Measurements from ENCODE around the gene SLC2A1.

SLC2A1 gene

DNA sequence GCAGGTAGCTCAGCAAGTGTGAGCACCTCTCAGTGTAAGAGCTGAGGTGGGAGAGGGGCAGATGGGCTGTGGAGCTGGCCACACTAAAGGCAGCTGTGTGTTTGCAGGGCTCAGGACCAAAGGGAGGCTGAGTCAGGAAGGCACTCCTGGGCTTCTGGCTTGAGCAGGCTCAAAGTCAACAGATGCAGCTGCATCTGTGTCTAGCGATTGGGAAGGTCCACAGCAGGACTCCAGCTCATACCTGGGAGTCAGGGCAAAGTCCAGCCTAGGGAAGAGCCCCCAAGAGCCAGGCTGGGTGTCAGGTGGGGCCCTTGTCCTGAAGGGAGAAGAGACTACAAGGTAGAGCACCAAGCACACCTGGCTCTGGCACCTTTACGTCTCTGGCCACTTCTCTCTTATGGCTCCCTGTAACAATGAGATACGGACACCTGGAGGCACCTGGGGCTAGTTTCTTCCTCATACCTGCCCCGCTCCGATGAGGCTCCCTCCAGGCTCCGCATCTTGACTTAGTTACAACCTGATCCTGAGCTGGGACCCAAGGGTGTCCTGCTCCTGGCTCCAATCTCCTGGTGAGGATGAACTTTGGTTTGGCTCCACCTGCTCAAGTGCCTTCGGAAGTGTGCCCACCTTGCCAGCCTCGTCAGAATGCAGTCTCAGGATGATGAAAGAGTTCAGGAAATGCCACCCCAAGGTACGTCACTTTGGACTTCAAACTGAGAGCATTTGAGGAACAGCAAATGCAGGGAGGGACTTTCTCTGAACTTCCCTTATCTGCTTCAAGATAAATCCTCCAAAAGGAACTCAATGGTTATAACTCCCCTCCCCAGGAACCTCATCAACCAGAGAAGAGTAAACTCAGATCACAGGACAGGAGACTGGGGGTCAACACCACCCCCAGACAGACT is 21.5 kb upstream of the SLC2A1 start:
- H3K4me3 ChIP-seq (ENCODE audit: low read depth, low read length) = no peak overlapping the region

DNA sequence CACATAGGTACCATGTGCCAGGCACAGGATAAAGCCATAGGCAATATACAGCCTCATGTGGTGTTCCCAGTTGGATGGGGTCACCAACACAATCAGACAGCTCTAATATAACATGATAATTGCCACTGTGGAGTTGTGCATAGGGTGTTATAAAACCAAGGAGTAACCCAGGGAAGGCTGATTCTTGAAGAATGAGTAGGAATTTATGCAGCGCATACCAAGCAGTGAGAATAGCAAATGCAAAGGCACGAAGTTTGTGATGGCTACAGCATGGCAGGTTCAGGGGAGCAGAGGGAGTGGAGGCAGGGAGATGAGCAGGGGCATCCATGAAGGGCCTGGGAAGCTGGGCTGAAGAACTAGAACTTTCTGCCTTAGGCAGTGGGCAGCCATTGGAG is 20.4 kb upstream of the SLC2A1 start:
- no peak overlapping the region for H3K4me3 ChIP-seq (ENCODE audit: low read depth, low read length)

DNA sequence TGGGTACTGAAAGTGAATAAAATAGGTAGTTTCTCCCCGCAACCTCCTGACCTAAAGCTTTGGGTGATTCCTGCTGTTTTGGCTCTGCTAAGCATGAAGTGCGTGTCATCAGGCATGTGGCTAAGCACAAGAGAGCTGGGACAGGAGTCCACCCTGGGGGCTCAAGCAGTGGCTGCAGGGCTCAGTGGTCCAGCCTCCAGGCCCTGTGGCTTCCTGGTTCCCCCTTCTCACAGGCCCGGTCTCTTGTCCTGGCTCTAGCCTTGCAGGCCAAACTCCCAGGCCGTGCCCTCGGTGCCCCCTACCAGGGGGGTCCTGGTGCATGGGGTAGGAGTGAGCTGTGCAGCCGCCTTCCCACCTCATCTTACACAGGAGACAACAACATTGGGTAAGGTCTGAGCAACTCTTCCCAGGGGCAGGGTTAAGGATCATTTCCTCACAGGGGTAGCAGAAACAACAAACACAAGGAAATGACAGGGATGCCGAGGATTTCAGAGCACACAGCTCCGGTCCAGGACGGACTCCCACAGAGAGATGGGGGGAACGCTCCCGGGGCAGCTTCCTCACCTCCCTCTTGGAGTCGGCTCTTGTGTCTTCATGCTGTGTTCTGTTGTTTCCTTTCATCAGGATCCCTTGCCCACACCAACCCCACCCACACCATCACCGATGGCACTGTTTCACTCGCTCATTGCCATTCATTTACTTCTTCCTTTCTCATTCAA is 19.8 kb upstream of the SLC2A1 start:
- H3K4me3 ChIP-seq (ENCODE audit: low read depth, low read length) = no peak overlapping the region

DNA sequence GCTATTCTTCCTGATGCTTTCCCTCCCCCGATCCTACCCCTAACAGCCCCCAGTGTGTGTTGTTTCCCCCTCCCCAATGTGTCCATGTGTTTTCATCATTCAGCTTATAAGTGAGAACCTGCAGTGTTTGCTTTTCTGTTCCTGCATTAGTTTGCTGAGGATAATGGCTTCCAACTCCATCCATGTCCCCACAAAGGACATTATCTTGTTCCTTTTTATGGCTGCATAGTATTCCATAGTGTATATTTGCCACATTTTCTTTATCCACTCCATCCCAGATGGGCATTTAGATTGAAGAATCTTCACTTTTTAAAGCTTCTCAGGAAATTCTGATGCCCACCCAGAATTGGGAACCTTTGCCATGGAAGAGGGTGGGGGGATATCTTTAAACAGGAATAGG is 19.0 kb upstream of the SLC2A1 start:
- H3K4me3 ChIP-seq (ENCODE audit: low read depth, low read length) = no peak overlapping the region

DNA sequence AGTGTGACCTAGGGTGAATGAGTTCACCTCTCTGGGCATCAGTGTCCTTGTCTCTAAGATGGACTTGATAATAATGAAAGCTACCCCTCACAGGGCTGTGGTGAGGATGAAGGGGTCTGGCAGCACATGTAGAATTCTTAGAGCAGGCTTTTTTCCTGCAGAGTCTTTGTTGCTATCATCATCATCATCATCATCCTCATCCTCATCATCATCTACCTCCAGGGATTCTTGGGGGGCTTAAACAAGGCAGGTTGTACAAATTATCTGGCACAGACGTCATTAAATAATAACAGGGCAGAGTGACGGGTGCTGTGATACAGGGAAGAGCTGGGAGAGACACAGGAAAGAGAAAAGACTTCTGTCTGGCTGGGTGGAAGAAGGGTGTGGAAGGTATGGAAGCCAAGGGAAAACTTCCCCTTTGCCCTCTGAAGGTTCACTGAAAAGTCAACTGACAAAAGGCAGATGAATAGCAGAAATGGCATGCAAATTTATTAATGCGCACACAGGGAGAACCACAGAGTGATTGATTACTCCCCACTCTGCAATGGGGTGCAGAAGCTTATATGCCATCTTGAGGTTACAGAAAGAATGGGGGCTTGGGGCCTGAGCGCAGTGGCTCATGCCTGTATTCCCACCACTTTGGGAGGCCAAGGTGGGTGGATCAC is 17.0 kb upstream of the SLC2A1 start:
- H3K4me3 ChIP-seq (ENCODE audit: low read depth, low read length) = no peak overlapping the region

DNA sequence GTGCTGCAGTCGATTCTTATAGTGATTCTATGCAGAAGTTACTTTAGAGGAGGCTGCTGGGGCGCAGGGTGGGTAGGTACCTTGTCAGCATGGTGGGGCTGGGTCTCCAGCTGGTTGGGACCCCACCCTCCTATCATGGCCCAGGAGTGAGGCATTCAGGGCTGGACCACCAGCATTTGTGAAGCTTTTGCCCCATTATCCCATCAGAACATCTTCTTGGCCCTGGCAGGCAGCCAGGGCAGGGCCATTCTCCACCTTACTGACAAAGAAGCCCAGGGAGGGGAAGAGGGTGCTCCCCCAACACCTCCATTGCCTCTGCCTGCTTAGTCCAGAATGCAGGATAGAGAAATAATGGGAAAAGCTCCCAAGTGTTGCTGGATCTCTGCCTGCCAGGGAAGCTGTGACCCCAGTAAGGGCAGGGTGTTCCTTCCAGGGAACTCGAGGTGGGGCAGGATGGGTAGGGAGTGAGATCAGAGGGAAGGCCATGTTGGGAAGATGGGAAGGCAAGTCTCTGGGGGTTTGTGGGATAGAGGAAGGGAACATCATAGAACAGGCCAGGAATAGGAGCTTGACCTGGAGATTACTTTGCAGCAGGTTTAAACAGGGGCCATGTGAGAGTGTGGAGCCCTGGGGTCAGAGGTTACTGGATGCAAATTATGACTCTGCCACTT is 16.2 kb upstream of the SLC2A1 start:
- H3K4me3 ChIP-seq (ENCODE audit: low read depth, low read length) = no peak overlapping the region

DNA sequence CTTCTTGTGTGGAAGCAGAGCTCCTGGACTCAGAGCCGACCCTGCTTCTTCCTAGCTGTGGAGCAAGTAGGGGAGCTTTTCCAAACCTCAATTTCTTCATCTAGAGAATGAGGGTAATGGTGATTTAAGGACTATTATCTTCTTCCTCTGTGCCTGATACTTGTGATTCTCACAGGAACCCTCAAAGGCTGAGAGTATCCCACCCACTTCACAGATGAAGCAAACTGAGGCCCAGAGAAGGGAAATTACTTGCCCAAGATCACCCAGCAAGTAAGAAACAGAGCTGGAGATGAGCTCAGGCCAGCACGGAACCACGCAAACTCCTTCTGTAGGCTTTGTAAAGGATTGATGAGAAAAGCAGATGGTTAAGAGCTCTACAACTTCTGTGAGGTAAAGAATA is 15.1 kb upstream of the SLC2A1 start:
- H3K4me3 ChIP-seq (ENCODE audit: low read depth, low read length) = no peak overlapping the region

DNA sequence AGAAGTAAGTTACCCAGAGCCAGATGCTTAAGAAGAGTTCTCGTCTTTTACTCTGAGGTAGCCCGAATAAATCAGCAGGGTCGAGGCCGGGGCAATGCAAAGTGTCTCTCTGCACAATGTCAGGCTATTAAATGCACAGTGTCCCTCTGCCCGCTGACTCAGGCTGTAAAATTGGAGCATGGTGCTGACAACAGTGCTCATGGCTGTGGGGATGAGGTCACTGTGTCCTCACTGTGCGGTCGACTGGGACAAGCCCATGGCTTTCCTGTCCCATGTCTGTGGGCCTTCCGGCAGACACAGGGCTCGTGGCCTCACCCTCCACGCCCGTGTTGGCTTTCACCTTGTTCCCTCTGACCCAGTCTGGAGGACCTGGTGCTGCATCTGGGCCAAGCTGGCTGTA is 14.6 kb upstream of the SLC2A1 start:
- no peak overlapping the region for H3K4me3 ChIP-seq (ENCODE audit: low read depth, low read length)

DNA sequence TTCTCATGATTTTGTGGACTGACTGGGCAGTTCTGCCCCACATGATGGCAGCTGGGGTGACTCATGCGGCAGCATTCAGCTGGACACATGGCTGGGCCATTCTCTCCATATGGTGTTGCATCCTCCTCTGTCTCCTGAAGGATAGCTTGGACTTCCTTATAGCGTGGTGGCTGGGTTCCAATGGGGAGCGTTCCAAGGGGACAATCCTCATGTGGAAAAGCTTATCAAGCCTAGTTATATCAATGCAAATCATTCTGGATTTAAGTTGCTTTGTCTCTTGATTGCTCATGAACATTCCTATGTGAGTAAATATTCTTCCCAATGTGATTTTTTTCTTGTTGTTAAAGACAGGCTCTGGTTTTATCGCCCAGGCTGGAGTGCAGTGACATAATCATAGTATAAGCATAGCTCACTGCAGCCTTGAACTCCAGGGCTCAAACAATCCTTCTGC is 13.2 kb upstream of the SLC2A1 start:
- no peak overlapping the region for H3K4me3 ChIP-seq (ENCODE audit: low read depth, low read length)

DNA sequence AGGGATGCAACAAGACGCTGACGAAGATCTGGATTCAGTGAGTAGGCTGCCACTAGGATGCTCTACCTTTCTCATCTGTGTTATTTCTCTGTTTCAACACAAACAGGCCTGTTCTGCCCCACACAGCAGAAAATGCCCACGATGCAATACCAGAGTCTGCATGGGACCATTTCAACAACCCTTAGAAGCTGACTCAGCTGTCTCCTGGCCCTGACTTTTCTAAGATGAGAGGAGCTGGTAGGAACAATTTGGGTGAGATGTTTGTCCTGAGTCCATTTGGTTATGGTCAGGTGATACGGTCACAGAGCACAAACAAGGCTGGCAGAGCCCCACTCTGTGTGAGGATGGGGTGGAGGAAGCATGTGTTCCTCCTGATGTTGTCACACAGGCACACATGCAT is 11.5 kb upstream of the SLC2A1 start:
- H3K4me3 ChIP-seq (ENCODE audit: low read depth, low read length) = no peak overlapping the region

DNA sequence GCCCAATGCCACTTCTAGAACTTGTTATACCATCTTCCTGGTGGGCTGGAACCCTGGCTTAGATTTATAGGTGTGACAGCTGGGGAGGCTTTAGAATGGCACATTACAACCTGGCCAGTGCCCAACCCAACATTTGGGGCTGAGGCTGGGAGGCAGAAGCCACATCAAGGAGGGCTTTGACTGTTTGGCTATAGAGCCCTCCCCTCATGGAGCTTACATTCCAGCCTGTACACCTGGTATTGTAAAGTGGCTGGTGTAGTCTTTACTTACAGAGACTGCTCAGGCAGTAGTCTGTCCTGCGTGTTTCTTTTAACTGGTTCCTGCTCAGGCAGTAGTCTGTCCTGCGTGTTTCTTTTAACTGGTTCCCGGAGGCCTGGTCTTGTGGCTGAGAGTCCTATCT is 10.0 kb upstream of the SLC2A1 start:
- no peak overlapping the region for H3K4me3 ChIP-seq (ENCODE audit: low read depth, low read length)

DNA sequence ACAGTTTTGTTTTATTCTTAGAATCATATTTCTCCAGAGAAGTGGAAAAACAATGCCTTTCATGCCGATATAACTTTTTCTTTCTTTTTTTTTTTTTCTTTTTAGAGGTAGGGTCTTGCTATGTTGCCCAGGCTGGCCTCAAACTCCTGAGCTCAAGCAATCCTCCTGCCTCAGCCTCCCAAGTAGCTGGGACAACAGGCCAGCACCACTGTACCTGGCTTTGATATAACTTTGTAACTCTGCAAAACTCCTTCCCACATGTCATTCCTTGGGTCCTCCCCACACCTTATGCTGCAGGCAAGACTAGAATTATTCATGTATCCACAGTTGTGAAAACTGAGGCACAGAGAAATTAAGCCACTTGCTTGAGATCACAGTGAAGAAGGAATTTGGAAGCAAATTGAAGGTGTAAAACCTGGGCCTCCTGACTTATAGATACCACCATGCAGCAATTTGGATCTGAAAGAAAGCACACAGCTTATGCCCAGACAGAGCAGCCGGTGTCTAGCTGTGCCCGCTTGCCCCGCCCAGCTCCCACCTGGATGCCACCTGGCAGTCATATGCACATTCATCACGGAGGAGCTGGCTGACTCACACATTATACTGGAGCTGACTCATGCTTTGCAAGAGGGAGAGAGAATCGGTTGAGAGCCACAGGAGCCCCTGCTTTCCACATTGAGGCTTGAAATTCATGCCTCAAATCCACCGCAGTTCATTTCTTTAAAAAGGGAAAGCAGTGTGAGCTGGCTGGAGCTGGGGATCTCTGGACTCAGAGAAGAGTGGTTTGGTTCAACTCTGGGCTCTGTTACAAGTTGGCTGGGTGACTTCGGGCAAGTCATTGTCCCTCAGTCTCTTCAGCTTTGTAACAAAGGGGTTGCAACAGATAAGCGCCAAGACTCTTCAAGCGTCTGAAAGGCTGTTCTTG is 8.3 kb upstream of the SLC2A1 start:
- no peak overlapping the region for H3K4me3 ChIP-seq (ENCODE audit: low read depth, low read length)

DNA sequence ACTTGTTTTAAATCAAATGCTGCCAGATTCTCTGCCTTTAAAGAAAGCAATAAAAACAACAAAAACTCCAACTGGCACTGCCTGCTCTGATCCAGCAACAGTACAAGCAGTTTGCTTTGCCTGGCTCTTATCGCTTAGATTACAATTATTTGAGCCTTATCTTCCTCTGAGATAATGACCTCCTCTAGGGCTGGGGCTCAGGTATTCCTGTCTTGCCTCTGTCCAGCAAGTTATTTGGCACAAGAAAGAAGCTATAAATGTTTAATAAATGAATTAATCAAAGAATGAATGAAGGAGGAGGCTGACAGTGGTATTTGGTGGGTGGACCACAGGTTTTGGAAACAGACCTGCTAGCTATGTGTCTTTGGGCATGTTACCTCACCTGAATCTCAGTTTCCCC is 6.7 kb upstream of the SLC2A1 start:
- no peak overlapping the region for H3K4me3 ChIP-seq (ENCODE audit: low read depth, low read length)

DNA sequence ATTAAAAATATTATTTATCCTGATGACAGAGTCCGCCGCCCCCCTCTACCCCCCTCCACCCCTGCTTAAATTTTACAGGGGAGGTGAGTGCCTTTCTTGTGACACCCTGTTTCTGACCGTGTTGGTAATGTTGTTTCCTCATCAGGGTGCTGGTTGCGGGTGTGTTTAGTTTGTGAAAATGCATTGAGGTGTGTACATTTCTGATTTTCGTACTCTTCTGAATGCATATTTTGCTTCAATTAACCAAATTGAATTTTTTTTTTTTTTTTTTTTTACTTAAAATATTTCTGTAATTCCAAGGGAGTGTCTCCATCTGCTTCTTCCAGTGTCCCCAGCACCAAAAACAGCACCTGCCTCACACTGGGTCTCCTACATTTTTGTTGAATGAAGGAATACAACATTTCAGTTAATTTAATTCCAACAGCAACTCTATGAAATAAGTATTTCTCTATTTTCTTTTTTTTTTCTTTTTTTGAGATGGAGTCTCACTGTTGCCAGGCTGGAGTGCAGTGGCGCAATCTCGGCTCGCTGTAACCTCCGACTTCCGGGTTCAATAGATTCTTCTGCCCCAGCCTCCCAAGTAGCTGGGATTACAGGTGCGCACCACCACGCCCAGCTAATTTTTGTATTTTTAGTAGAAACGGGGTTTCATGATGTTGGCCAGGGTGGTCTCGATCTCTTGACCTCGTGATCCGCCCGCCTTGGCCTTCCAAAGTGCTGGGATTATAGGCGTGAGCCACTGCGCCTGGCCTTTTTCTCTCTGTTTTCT is 5.6 kb upstream of the SLC2A1 start:
- H3K4me3 ChIP-seq (ENCODE audit: low read depth, low read length) = no peak overlapping the region

DNA sequence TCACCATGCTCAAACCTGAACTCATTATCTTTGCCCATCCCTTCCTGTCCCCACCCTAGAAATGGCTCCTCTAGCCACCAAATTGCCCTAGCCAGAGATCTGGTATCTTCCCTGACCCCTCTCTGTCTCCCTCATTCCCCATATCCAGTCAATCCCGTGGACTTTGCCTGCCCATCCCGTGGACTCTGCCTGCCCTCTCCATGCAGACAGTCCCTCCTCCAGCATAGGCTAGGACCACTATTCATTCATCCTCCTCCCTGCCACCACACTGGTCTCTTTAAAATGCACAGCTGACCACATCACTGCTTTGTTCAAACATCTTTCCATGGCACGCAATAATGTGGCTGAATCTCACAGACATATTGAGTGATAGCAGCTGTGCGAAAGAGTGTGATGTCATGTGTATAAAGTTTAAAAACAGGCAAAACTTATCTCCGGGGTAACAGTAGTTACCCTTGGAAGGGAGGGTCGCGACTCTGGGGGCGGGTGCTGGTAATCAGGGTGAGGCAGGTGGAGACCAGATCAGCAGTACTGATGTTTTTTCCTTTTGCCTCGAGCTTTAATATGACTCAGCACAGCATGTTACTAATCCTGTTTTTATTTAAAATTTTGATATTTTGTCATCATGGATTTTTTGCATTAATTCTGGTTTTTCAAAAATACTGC is 4.8 kb upstream of the SLC2A1 start:
- H3K4me3 ChIP-seq (ENCODE audit: low read depth, low read length) = no peak overlapping the region

DNA sequence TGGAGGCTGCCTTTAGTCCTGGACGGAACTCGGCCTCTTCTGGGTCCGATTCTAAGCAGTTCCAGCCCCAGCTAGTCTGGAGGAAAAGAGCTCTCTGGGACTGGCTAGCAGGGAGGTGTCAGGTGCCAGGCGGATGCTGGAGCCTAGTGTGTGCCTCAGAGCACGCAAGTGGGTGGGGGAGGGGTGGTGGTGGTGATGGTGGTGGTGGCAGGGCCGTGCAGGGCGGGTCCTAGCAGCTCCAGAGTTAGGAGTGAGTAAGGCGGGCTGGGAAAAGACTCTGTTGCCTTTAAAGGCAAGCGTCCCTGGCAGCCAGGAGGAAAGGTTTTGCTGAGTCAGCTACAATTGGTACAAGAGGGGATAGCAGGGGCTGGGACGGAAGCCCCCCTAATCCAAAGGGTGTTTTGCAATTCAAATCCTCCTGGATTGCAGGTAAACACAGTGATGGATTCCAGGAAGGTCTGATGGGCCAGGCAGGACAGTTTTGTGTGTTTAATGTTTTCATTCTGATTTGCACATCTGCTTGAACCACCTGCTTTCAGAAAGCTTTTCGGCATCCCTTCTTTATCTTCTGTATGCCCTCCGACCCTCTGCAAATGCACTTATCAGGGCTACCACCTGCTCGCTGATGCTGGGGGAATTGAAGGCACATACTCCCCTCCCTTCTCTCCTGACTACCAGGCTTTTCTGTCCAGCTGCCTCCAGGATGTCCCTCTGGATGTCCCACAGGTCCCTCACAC is 4.1 kb upstream of the SLC2A1 start:
- H3K4me3 ChIP-seq (ENCODE audit: low read depth, low read length) = no peak overlapping the region

DNA sequence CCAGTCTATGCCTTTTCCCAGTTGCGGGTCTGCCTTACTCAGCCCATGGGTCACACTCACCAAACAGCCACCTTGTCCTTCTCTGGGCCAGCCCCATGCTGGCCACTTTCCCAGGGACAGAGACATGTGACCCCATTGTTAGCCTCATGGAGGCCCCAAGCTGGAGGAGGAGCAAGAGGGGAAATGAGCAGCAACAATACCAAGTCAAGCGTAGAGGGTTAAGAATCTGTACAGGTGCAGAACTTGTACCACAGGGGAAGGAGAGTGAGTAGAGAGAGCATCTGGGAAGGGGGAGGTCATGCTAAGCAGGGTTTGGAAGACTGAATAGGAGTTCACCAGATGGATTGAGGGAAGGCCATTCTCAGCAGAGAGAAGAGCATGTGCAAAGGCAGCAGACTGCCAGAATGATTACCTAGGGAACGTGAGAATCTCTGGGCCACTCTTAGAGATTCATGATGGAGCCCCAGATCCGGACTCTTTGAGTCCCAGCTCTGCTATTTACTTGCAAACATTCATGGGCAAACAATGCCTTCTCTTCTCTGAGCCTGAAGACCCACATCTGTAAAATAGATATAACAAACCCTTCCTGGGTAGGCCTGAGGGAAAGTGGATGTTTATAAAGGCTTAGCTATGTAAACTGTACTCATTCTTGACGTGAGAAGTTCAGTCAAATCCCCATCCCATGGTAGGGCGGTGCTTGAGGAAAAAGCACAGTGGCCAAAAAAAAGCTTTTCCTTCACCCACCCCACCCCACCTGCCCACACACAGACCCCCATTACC is 2.8 kb upstream of the SLC2A1 start:
- no peak overlapping the region for H3K4me3 ChIP-seq (ENCODE audit: low read depth, low read length)
